Measurements from ENCODE around the gene PPP1R27.

DNA sequence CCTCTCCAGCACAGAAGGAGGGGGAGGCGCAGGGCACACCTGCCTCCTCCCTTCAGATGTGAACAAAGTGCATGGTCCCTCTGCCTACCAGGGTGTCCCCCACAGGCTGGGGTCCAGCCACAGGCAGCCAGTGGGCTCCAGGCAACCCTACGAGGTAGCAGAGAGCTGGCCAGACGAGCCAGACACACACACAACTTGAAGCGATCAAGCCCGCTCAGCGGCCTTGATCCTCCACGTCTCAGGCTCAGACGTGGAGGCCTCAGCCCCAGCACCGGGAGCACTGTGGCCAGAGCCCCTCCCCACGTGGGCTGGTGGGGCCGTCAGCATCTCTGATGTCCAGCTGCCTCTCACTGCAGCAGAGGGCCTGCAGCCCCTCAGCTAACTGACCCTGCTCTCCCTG lies 10.3 kb downstream of the PPP1R27 start:
- TF ChIP-seq POLR2AphosphoS5 (IDR thresholded peaks at IDR 0.05; ENCODE audit: borderline replicate concordance, low read depth, low read length) (no peak), EZH2 (IDR thresholded peaks at IDR 0.05) (no peak), FOXP2 (optimal IDR thresholded peaks at IDR 0.05; ENCODE audit: control extremely low read depth, extremely low read length, insufficient read depth) (no peak)

Measured in SK-N-MC (cell line).